ENCODE data around the gene AMPD1.

The AMPD1 gene

GRCh38 chr1:114695430-114696058 is at the start of gene AMPD1:
AMPD1 (minus strand) TSS chr1:114695546; CDS start chr1:114695471, 75 bp downstream.
- no peak for DNase-seq

GRCh38 chr1:114741963-114742746 is 46.8 kb upstream of the AMPD1 start:
- DNase-seq = no peak

DNA sequence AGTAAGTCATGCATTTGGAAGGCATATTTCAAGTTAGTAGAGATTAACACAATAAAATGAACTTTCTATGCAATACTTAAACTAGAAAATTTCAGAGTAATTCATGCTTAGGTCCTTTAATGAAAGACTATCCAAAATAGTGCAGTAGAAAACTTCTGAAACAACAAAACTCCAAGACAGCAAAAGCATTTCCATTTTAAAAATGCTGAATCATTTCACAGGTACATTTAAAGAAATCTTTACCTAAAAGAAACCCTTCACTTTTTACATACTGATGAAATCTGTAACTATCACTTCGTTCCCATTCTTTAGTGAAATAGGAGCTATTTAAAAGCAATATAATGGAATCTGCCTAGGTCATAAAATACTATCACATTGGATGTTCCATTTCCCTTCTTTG is 45.0 kb upstream of the AMPD1 start:
- DNase-seq = no peak

DNA sequence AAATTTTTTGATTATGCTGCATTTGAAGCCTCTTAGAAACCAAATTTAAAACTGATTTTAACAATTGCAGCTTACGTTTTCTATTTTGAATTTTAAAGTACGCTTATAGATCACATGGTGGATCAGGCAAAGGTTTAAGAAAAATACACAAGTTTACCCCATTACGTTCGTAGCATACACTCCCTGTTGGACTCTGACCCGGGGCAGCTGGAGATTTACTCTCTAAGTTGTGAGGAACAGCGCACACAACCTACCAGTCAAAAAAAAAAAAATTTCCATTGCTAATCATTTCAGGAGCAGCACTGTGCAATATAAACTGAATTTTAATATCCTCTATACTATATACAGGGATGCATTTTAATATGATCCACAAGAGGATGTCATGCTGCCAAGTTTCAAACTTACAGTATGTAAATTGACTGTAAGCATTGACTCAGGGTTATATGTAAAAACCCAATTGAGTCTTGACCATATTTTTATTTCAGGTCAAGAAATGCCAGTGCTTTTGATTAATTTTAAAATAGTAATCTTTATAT is 42.0 kb upstream of the AMPD1 start:
- no peak for DNase-seq

GRCh38 chr1:114735479-114735878 is 40.1 kb upstream of the AMPD1 start:
- DNase-seq = no peak

DNA sequence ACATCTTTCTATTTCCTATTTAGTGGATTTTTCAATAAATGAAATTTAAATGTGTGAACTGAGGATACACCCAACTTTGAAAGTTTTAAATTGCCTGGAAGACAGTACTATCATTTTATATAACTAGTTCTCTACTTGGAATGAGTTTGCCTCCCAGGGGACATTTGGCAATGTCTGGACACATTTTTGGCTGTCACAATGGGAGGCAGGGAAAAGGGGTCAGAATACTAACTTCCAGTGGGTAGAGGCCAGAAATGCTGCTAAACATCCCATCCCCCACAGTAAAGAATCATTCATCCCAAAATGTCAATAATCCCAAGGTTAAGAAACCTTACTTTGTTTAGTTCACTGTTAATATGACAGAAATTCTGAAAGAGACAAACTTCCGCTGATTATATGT is 34.4 kb upstream of the AMPD1 start:
- DNase-seq = no peak

DNA sequence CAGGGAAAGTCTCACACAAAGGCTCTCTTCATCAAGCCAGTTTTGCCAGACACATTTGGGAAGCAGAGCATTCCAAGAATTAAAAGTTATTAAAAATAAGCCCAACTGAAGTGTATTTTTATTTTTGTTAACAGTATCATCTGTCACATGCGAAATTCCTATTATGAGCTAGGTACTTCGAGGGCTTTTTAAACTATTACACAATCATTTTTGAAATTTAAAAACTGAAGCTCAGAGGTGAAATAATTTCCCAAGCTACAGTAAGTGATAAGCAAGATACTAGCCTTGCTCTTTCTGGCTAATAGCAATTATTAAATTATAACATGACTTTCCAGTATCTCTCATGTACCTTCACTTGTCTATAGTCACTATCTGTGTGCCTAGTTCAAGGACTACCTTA is 33.2 kb upstream of the AMPD1 start:
- no peak for DNase-seq

DNA sequence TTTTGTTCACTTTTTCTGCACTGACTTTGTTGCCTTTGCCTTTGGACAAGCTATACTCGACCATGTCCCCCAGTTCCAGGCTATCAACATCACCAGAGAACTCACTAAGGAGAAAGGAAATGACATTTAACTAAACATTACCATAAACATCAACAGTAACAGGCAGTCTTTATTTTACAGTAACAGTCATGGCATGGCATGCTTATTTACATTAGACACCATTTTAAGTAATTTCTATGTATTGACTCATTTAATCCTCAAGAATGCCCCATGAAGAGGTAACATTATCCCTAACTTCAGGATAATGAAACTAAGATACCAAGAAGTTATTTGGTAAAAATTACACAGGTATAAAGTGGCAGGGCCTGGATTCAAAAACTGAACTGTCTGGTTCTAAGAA is 29.9 kb upstream of the AMPD1 start:
- no peak for DNase-seq

GRCh38 chr1:114723915-114724314 is 28.6 kb upstream of the AMPD1 start:
- no peak for DNase-seq

- DNase-seq = no peak
Observed at GRCh38 chr1:114723457-114723856, 28.1 kb upstream of the AMPD1 start.

DNA sequence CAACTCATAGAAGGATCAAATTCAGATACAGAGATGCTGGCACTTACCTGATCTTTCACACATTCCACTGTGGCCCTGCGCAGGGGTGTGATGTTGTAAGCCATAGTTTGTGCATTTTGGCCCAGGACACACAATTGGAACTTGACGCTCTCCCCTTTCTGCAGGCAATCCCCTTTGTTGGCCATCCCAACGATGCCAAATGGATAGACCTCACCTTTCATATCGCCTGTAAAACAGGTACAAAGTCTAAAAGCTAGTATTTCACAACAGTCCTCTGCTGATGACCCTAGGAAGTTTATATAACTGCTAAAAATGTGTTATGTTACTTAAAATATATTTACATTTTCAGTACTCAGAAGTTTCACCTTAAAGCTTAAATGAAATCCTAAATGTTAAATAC is 25.1 kb upstream of the AMPD1 start:
- no peak for DNase-seq

DNA sequence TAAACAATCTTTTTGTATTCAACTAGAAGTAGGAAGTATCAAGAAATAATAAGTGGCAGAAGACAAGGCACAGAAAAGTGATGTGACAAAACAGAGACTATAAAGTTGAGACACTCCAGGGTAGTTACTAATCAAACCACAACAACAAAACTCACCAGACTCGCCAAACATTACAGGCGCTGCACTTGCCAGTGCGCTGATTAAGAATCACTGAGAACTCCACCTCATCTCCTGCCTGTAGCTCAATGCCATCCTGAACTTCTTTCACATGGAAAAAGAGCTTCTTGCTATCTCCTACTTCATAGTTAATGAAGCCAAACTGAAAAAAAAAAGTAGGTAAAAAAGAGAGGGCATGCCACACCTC is 24.1 kb upstream of the AMPD1 start:
- no peak for DNase-seq

GRCh38 chr1:114718661-114719423 is 23.5 kb upstream of the AMPD1 start:
- no peak for DNase-seq

- peak; percentile 97 for DNase-seq
Observed at GRCh38 chr1:114716304-114717170, 21.2 kb upstream of the AMPD1 start, which contains the start of gene NRAS. NRAS (minus strand) TSS chr1:114716771; CDS start chr1:114716160, 611 bp downstream.

GRCh38 chr1:114715952-114716303 is 20.6 kb upstream of the AMPD1 start:
- DNase-seq = peak; percentile 66

DNA sequence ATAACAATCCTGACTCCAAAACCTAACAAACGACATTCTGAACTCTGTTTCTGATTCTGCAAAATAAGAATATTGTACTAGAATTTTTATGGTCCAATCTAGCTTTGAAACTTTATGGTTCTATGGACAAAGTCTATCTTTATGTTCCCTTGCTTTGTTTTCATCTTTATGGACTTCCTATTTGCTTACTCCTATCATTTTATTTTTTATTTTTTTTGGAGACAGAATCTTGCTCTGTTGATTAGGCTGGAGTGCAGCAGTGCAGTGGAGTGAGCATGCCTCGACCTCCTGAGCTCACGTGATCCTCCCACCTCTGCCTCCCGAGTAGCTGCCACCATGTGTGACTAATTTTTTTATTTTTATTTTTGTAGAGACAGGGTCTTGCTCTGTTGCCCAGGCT is 17.6 kb upstream of the AMPD1 start:
- no peak for DNase-seq

DNA sequence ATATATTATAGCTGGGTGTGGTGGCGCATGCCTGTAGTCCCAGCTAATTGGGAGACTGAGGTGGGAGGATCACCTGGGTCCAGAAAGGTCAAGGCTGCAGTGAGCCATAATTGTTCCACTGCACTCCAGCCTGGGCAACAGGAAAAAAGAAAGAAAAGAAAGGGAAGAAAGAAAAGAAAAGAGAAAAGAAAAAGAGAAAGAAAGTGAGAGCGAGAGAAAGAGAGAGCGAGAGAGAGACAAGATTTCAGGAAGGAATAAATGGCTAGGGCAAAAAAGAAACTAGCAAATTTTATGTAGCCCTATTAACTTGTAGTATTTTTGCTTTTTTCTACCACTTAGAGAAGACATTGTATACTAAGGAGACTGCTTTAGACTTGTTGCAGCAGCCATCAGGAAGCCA is 15.0 kb upstream of the AMPD1 start:
- DNase-seq = no peak

DNA sequence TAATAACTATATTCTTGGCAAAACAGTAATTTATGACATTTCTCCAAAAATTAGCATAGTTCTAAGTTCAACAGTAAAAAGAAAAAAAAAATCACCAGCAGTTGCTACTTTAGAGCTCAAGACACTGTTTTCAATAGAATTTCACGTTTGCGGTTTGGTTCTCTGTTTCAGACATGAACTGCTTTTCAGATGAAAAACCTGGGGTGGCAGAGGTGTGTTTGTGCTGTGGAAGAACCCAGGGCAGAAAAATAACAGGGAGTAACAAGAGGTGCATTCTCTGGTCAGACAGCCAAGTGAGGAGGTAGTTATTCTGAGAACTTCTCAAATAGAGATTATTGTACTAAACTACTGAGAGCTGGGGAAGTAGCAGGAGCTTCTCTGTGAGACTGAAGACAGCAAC is 12.3 kb upstream of the AMPD1 start:
- DNase-seq = no peak

DNA sequence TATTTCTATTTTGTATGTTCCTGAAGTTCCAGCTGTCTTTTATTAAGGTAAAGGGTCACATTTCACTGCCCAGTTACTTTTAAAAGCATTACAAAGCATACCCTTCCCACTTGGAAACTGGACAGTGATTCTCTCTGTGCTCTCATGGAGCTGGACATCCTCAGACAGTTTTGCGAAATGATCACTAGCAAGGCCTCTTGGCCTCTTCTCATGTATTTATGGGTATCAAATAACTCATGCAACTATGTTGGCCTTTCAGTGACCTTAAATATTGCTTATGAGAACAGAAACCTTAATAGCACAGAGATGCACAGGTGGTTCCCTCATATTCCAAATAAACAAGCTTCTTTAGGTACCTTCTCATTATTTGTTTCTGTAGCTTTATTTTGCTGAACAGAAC is 7.9 kb upstream of the AMPD1 start:
- DNase-seq = no peak

GRCh38 chr1:114702737-114703136 is 7.4 kb upstream of the AMPD1 start:
- DNase-seq = no peak

DNA sequence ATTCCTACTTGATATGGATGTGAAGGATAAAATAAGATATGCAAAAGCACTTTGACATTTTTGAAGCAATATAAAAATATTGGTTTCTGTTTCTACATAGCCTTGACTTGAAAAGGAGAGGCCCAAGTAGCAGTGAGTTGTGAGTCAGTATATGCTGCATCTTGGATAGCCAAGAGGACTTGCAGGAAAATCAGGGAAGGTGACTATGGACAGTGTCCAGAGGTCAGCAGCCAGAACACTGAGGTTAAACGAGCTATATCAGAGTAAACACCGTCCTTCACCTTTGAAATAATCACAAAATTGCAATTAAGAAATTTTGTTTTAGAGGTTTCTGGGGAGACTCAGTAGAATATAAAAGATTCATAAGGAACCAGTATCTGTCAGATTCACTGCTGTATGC is 6.6 kb upstream of the AMPD1 start:
- no peak for DNase-seq

GRCh38 chr1:114700036-114700600 is 4.8 kb upstream of the AMPD1 start:
- no peak for DNase-seq

Data from NCI-H82 (cell line).